OCI-LY7 (cell line): Measurements from ENCODE around the gene SLC6A12.

Experiments
- EZH2phosphoT487 ChIP-seq: fragments of 200-600 bp; sonication (generic); IDR thresholded peaks from 2 replicates; pipeline ENCODE4 v1.6.1; 2018; ENCODE audit warnings: low read depth, borderline replicate concordance, mild to moderate bottlenecking, mixed run types, antibody characterized with exemption, low read length, moderate library complexity, mixed read lengths
- TF ChIP-seq, protein P1 (sequence below): fragments of 200-600 bp; sonication (generic); conservative IDR thresholded peaks from 2 replicates; pipeline ENCODE4 v1.5.1; 2014; ENCODE audit warnings: mild to moderate bottlenecking, antibody characterized with exemption, low read length, moderate library complexity, mixed read lengths

DNA sequence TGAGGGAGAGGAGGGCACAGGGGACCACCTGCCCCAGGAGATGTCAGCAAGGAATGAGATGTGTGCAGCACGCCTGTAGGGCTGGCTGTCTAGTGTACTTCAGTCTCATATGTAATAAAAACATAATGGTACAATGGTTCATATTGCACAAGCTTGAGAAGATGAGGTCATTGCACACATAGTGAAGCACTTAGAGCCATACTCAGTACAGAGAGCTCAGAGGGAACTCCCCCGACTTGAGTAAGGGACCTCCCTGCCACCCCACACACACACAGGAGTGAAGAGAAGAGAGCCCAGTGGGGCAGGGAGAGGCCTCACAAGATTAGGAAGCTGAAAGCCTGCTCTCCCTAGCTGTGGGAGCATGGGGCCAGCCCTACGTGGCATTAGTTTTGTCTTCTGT, 61.5 kb downstream of the SLC6A12 start:
- TF ChIP-seq, protein P1, sequence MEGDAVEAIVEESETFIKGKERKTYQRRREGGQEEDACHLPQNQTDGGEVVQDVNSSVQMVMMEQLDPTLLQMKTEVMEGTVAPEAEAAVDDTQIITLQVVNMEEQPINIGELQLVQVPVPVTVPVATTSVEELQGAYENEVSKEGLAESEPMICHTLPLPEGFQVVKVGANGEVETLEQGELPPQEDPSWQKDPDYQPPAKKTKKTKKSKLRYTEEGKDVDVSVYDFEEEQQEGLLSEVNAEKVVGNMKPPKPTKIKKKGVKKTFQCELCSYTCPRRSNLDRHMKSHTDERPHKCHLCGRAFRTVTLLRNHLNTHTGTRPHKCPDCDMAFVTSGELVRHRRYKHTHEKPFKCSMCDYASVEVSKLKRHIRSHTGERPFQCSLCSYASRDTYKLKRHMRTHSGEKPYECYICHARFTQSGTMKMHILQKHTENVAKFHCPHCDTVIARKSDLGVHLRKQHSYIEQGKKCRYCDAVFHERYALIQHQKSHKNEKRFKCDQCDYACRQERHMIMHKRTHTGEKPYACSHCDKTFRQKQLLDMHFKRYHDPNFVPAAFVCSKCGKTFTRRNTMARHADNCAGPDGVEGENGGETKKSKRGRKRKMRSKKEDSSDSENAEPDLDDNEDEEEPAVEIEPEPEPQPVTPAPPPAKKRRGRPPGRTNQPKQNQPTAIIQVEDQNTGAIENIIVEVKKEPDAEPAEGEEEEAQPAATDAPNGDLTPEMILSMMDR, result no peak
- TF ChIP-seq EZH2phosphoT487, result no peak
